WTC11 (cell line): Measurements from ENCODE around the gene PTPRU. TPM values are rescaled to one million over a fixed set of nuclear protein-coding genes. Genes with fewer than 3 reads are reported as not detected.

Source experiments
- CREB1 ChIP-seq: sonication (generic); formaldehyde crosslinking; IDR thresholded peaks from 2 replicates; pipeline ENCODE4 v1.8.0; 2023; ENCODE audit warnings: mild to moderate bottlenecking, missing genetic modification reagents
- CREM ChIP-seq: sonication (generic); formaldehyde crosslinking; IDR thresholded peaks from 2 replicates; pipeline ENCODE4 v1.8.1; 2022; ENCODE audit warnings: mild to moderate bottlenecking, missing genetic modification reagents, moderate library complexity
- FOXK1 ChIP-seq: sonication (generic); formaldehyde crosslinking; IDR thresholded peaks from 2 replicates; pipeline ENCODE4 v1.8.0; 2022; ENCODE audit warnings: mild to moderate bottlenecking, moderate library complexity, missing genetic modification reagents
- GTF2I ChIP-seq: fragments of 250-450 bp; sonication (Bioruptor Pico); conservative IDR thresholded peaks from 2 replicates; pipeline ENCODE4 v1.4.0; 2021; ENCODE audit warnings: mild to moderate bottlenecking
- PRRX2 ChIP-seq: fragments of 250-450 bp; sonication (Bioruptor Pico); IDR thresholded peaks from 2 replicates; pipeline ENCODE4 v1.8.0; 2021; ENCODE audit warnings: mild to moderate bottlenecking
- SMAD3 ChIP-seq: sonication (generic); formaldehyde crosslinking; IDR thresholded peaks from 2 replicates; pipeline ENCODE4 v1.8.0; 2022; ENCODE audit warnings: missing genetic modification reagents, mild to moderate bottlenecking, borderline replicate concordance
- SP1 ChIP-seq: sonication (generic); formaldehyde crosslinking; conservative IDR thresholded peaks from 2 replicates; pipeline ENCODE4 v1.8.1; 2022; ENCODE audit warnings: missing genetic modification reagents
- TEAD1 ChIP-seq: sonication (generic); formaldehyde crosslinking; IDR thresholded peaks from 2 replicates; pipeline ENCODE4 v1.8.0; 2022; ENCODE audit warnings: mild to moderate bottlenecking, missing genetic modification reagents
- TEAD4 ChIP-seq: sonication (generic); formaldehyde crosslinking; IDR thresholded peaks from 2 replicates; pipeline ENCODE4 v1.8.0; 2022; ENCODE audit warnings: mild to moderate bottlenecking, missing genetic modification reagents
- ZNF138 ChIP-seq: sonication (generic); formaldehyde crosslinking; conservative IDR thresholded peaks from 2 replicates; pipeline ENCODE4 v1.8.1; 2022; ENCODE audit warnings: mild to moderate bottlenecking, moderate library complexity, missing genetic modification reagents
- ZNF232 ChIP-seq: sonication (generic); formaldehyde crosslinking; IDR thresholded peaks from 2 replicates; pipeline ENCODE4 v1.8.0; 2022; ENCODE audit warnings: mild to moderate bottlenecking, missing genetic modification reagents
- ZNF396 ChIP-seq: fragments of 250-450 bp; sonication (Bioruptor Pico); IDR thresholded peaks from 2 replicates; pipeline ENCODE4 v1.8.0; 2021; ENCODE audit warnings: mild to moderate bottlenecking, moderate library complexity, borderline replicate concordance
- total RNA-seq: library from RNA; stranded (reverse); gene quantifications from 3 replicates; pipeline ENCODE4 v1.2.3, GENCODE V29; 2021
- TF ChIP-seq, protein P1 (sequence below): fragments of 250-450 bp; sonication (Bioruptor Pico); IDR thresholded peaks from 2 replicates; pipeline ENCODE4 v1.9.0; 2021; ENCODE audit warnings: mild to moderate bottlenecking, borderline replicate concordance
- TF ChIP-seq, protein P2 (sequence below): sonication (generic); formaldehyde crosslinking; IDR thresholded peaks from 2 replicates; pipeline ENCODE4 v1.8.1; 2023; ENCODE audit warnings: mild to moderate bottlenecking, missing genetic modification reagents, moderate library complexity
- TF ChIP-seq, protein P3 (sequence below): sonication (generic); formaldehyde crosslinking; IDR thresholded peaks from 2 replicates; pipeline ENCODE4 v1.8.0; 2022; ENCODE audit warnings: missing genetic modification reagents
- TF ChIP-seq, protein P4 (sequence below): sonication (generic); formaldehyde crosslinking; IDR thresholded peaks from 2 replicates; pipeline ENCODE4 v1.8.0; 2022; ENCODE audit warnings: mild to moderate bottlenecking, missing genetic modification reagents
- TF ChIP-seq, protein P5 (sequence below): sonication (generic); formaldehyde crosslinking; IDR thresholded peaks from 2 replicates; pipeline ENCODE4 v1.8.0; 2022; ENCODE audit warnings: mild to moderate bottlenecking, missing genetic modification reagents
- TF ChIP-seq, protein P6 (sequence below): sonication (generic); formaldehyde crosslinking; IDR thresholded peaks from 2 replicates; pipeline ENCODE4 v1.8.1; 2022; ENCODE audit warnings: missing genetic modification reagents, borderline replicate concordance
- TF ChIP-seq, protein P7 (sequence below): sonication (generic); formaldehyde crosslinking; IDR thresholded peaks from 2 replicates; pipeline ENCODE4 v1.8.1; 2023; ENCODE audit warnings: mild to moderate bottlenecking, missing genetic modification reagents, borderline replicate concordance

PTPRU gene
- total RNA-seq, 1 experiment from 2014 or later, result 75.4 TPM

DNA sequence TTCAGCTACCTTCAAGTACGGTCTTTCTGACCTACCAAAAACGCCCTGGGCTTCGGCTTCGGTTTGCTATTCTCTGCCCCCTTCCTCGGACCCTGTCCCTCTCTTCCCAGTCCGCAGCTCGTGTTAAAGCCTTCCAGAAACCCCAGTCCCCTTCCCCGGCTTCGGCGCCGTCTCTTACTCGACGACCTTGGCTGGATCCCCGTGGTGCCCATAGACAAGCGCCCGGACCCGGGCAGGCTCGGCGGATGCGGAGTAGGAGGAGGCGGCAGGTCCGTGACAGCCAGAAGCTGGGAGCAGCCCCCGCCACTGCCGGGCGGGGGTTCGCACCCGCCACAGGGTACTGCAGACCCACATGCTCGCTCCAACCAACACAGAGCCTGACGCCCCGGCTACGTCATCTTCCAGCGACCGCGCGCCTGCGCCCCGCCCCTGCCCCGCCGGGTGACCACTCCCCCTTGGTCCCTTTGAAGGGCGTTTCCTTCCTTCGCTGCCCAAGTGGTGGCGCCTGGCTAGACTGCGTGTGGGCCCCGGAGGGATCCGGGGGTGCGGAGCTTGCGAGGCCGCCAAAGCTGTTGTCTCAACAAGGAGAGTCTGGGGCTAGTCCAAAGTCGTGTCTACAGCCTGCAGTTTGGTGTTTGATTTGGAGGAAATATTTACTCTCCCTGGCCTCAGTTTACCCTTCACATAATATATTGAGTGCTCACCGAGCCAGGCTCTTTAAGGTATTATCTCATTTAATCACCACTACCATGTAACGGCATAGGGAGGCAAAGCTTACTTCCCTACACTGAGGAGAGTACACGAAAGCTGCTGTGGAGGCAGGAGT is 5.6 kb upstream of the PTPRU start, which contains the start of gene MECR (continued):
- TF ChIP-seq, protein P1, sequence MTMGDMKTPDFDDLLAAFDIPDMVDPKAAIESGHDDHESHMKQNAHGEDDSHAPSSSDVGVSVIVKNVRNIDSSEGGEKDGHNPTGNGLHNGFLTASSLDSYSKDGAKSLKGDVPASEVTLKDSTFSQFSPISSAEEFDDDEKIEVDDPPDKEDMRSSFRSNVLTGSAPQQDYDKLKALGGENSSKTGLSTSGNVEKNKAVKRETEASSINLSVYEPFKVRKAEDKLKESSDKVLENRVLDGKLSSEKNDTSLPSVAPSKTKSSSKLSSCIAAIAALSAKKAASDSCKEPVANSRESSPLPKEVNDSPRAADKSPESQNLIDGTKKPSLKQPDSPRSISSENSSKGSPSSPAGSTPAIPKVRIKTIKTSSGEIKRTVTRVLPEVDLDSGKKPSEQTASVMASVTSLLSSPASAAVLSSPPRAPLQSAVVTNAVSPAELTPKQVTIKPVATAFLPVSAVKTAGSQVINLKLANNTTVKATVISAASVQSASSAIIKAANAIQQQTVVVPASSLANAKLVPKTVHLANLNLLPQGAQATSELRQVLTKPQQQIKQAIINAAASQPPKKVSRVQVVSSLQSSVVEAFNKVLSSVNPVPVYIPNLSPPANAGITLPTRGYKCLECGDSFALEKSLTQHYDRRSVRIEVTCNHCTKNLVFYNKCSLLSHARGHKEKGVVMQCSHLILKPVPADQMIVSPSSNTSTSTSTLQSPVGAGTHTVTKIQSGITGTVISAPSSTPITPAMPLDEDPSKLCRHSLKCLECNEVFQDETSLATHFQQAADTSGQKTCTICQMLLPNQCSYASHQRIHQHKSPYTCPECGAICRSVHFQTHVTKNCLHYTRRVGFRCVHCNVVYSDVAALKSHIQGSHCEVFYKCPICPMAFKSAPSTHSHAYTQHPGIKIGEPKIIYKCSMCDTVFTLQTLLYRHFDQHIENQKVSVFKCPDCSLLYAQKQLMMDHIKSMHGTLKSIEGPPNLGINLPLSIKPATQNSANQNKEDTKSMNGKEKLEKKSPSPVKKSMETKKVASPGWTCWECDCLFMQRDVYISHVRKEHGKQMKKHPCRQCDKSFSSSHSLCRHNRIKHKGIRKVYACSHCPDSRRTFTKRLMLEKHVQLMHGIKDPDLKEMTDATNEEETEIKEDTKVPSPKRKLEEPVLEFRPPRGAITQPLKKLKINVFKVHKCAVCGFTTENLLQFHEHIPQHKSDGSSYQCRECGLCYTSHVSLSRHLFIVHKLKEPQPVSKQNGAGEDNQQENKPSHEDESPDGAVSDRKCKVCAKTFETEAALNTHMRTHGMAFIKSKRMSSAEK (CRISPR knock-in tag), result no peak
- TF ChIP-seq GTF2I (CRISPR knock-in tag) (no peak), CREM (peak; percentile 98), ZNF138 (CRISPR knock-in tag) (no peak), TEAD1 (no peak), SMAD3 (CRISPR knock-in tag) (peak; percentile 65; the same call in 1 of the 2 replicates), PRRX2 (CRISPR knock-in tag) (no peak), SP1 (CRISPR knock-in tag) (peak; percentile 99), ZNF232 (CRISPR knock-in tag) (peak; percentile 91), CREB1 (0 out of 2 replicates have a peak, but pooled peaks have one; percentile 84), ZNF396 (no peak), FOXK1 (peak; percentile 97), TEAD4 (no peak)
- TF ChIP-seq, protein P2, sequence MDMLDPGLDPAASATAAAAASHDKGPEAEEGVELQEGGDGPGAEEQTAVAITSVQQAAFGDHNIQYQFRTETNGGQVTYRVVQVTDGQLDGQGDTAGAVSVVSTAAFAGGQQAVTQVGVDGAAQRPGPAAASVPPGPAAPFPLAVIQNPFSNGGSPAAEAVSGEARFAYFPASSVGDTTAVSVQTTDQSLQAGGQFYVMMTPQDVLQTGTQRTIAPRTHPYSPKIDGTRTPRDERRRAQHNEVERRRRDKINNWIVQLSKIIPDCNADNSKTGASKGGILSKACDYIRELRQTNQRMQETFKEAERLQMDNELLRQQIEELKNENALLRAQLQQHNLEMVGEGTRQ (CRISPR knock-in tag), result peak; percentile 71
- TF ChIP-seq, protein P3, sequence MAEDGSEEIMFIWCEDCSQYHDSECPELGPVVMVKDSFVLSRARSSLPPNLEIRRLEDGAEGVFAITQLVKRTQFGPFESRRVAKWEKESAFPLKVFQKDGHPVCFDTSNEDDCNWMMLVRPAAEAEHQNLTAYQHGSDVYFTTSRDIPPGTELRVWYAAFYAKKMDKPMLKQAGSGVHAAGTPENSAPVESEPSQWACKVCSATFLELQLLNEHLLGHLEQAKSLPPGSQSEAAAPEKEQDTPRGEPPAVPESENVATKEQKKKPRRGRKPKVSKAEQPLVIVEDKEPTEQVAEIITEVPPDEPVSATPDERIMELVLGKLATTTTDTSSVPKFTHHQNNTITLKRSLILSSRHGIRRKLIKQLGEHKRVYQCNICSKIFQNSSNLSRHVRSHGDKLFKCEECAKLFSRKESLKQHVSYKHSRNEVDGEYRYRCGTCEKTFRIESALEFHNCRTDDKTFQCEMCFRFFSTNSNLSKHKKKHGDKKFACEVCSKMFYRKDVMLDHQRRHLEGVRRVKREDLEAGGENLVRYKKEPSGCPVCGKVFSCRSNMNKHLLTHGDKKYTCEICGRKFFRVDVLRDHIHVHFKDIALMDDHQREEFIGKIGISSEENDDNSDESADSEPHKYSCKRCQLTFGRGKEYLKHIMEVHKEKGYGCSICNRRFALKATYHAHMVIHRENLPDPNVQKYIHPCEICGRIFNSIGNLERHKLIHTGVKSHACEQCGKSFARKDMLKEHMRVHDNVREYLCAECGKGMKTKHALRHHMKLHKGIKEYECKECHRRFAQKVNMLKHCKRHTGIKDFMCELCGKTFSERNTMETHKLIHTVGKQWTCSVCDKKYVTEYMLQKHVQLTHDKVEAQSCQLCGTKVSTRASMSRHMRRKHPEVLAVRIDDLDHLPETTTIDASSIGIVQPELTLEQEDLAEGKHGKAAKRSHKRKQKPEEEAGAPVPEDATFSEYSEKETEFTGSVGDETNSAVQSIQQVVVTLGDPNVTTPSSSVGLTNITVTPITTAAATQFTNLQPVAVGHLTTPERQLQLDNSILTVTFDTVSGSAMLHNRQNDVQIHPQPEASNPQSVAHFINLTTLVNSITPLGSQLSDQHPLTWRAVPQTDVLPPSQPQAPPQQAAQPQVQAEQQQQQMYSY (CRISPR knock-in tag), result no peak
- TF ChIP-seq, protein P4, sequence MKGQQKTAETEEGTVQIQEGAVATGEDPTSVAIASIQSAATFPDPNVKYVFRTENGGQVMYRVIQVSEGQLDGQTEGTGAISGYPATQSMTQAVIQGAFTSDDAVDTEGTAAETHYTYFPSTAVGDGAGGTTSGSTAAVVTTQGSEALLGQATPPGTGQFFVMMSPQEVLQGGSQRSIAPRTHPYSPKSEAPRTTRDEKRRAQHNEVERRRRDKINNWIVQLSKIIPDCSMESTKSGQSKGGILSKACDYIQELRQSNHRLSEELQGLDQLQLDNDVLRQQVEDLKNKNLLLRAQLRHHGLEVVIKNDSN (CRISPR knock-in tag), result peak; percentile 68
- TF ChIP-seq, protein P5, sequence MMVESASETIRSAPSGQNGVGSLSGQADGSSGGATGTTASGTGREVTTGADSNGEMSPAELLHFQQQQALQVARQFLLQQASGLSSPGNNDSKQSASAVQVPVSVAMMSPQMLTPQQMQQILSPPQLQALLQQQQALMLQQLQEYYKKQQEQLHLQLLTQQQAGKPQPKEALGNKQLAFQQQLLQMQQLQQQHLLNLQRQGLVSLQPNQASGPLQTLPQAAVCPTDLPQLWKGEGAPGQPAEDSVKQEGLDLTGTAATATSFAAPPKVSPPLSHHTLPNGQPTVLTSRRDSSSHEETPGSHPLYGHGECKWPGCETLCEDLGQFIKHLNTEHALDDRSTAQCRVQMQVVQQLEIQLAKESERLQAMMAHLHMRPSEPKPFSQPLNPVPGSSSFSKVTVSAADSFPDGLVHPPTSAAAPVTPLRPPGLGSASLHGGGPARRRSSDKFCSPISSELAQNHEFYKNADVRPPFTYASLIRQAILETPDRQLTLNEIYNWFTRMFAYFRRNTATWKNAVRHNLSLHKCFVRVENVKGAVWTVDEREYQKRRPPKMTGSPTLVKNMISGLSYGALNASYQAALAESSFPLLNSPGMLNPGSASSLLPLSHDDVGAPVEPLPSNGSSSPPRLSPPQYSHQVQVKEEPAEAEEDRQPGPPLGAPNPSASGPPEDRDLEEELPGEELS, result peak; percentile 20; the same call in 1 of the 2 replicates
- TF ChIP-seq, protein P6, sequence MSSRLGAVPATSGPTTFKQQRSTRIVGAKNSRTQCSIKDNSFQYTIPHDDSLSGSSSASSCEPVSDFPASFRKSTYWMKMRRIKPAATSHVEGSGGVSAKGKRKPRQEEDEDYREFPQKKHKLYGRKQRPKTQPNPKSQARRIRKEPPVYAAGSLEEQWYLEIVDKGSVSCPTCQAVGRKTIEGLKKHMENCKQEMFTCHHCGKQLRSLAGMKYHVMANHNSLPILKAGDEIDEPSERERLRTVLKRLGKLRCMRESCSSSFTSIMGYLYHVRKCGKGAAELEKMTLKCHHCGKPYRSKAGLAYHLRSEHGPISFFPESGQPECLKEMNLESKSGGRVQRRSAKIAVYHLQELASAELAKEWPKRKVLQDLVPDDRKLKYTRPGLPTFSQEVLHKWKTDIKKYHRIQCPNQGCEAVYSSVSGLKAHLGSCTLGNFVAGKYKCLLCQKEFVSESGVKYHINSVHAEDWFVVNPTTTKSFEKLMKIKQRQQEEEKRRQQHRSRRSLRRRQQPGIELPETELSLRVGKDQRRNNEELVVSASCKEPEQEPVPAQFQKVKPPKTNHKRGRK (CRISPR knock-in tag), result no peak
- TF ChIP-seq, protein P7, sequence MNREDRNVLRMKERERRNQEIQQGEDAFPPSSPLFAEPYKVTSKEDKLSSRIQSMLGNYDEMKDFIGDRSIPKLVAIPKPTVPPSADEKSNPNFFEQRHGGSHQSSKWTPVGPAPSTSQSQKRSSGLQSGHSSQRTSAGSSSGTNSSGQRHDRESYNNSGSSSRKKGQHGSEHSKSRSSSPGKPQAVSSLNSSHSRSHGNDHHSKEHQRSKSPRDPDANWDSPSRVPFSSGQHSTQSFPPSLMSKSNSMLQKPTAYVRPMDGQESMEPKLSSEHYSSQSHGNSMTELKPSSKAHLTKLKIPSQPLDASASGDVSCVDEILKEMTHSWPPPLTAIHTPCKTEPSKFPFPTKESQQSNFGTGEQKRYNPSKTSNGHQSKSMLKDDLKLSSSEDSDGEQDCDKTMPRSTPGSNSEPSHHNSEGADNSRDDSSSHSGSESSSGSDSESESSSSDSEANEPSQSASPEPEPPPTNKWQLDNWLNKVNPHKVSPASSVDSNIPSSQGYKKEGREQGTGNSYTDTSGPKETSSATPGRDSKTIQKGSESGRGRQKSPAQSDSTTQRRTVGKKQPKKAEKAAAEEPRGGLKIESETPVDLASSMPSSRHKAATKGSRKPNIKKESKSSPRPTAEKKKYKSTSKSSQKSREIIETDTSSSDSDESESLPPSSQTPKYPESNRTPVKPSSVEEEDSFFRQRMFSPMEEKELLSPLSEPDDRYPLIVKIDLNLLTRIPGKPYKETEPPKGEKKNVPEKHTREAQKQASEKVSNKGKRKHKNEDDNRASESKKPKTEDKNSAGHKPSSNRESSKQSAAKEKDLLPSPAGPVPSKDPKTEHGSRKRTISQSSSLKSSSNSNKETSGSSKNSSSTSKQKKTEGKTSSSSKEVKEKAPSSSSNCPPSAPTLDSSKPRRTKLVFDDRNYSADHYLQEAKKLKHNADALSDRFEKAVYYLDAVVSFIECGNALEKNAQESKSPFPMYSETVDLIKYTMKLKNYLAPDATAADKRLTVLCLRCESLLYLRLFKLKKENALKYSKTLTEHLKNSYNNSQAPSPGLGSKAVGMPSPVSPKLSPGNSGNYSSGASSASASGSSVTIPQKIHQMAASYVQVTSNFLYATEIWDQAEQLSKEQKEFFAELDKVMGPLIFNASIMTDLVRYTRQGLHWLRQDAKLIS (CRISPR knock-in tag), result no peak
